Breast epithelium (tissue), 3 donors: ENCODE results near the gene KIF26B.

ENCODE experiments used
- CTCF ChIP-seq, 3 donors: fragments of 450-650 bp; IDR thresholded peaks; one replicate each; pipeline ENCODE4 v1.5.1; 2016 to 2017; ENCODE audit warnings: antibody characterized with exemption in 3 of 3, mild to moderate bottlenecking in 3 of 3, moderate library complexity in 3 of 3
- POLR2A ChIP-seq: fragments of 450-650 bp; IDR thresholded peaks from one replicate; pipeline ENCODE4 v1.6.1; 2016; ENCODE audit warnings: antibody characterized with exemption, mild to moderate bottlenecking, moderate library complexity
- POLR2AphosphoS5 ChIP-seq, 3 donors: sonication (generic); formaldehyde crosslinking; IDR thresholded peaks; one replicate each; pipeline ENCODE4 v1.6.1; 2017; ENCODE audit warnings: antibody characterized with exemption in 3 of 3

- no peak for TF ChIP-seq POLR2AphosphoS5 (IDR thresholded peaks at IDR 0.05)
- no peak for TF ChIP-seq POLR2A
- no peak for TF ChIP-seq CTCF (IDR thresholded peaks at IDR 0.05)
Measured at GRCh38 chr1:245338485-245338877, 183.7 kb downstream of the KIF26B start.
